Muscle of arm (tissue), 14 donors: ENCODE data around the gene MAMSTR. TPM values are rescaled to one million over a fixed set of nuclear protein-coding genes. Genes with fewer than 3 reads are reported as not detected.
"Not testable (repeated sequence)": the region's sequence is repeated elsewhere in the genome, so short reads cannot be mapped to it uniquely, and the experiment has no call there.

ENCODE experiments used
- DNase-seq: peaks from one replicate; pipeline ENCODE4 v3.0.0-alpha.2; 2013
- long read RNA-seq, 11 donors: transcript quantifications; one replicate each; lab custom pipeline, GENCODE V29; 2026
- polyA plus RNA-seq, 12 donors: library from polyadenylated mRNA; unstranded; fragments of 120-200 nt; gene quantifications; one replicate each; pipeline ENCODE4 v1.2.1, GENCODE V29; 2013; ENCODE audit not compliant: insufficient read length in 12 of 12

MAMSTR gene, protein sequence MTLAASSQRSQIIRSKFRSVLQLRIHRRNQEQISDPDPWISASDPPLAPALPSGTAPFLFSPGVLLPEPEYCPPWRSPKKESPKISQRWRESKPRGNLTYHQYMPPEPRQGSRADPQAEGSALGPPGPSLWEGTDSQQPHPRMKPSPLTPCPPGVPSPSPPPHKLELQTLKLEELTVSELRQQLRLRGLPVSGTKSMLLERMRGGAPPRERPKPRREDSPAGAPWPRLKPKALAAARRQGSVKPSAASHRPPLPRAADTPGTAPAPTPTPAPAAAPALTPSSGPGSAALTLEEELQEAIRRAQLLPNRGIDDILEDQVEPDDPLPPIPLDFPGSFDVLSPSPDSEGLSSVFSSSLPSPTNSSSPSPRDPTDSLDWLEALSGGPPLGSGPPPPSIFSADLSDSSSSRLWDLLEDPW
- polyA plus RNA-seq, result 100 to 1,000 TPM in 5 of 12 donors, 10 to 100 TPM in 6, not detected in 1; 56.7 to 184 (median 98.5) TPM
- long read RNA-seq, donor 1, result 0 reads
- long read RNA-seq, donor 2, transcript MAMSTR-201 (10 exons, 1,837 nt), result major isoform, 6 of 31 reads
- long read RNA-seq, donor 2, partial matches to known transcripts, result 15 of 31 reads
- long read RNA-seq, donor 2, other reads (novel, unspliced or antisense), result 6 of 31 reads
- long read RNA-seq, donor 3, partial matches to known transcripts, result 5 of 9 reads
- long read RNA-seq, donor 3, other reads (novel, unspliced or antisense), result 0 of 9 reads
- long read RNA-seq, donor 4, result 0 reads
- long read RNA-seq, donor 5, transcript MAMSTR-201 (10 exons, 1,837 nt), result major isoform, 6 of 61 reads
- long read RNA-seq, donor 5, partial matches to known transcripts, result 48 of 61 reads
- long read RNA-seq, donor 5, other reads (novel, unspliced or antisense), result 0 of 61 reads
- long read RNA-seq, donor 6, partial matches to known transcripts, result 0 of 8 reads
- long read RNA-seq, donor 6, other reads (novel, unspliced or antisense), result 5 of 8 reads
- long read RNA-seq, donor 7, partial matches to known transcripts, result 8 of 13 reads
- long read RNA-seq, donor 7, other reads (novel, unspliced or antisense), result 0 of 13 reads
- long read RNA-seq, donor 8, partial matches to known transcripts, result 51 of 57 reads
- long read RNA-seq, donor 8, other reads (novel, unspliced or antisense), result 0 of 57 reads
- long read RNA-seq, donor 9, partial matches to known transcripts, result 7 of 10 reads
- long read RNA-seq, donor 9, other reads (novel, unspliced or antisense), result 0 of 10 reads
- long read RNA-seq, donor 10, transcript MAMSTR-201 (10 exons, 1,837 nt), result major isoform, 8 of 42 reads
- long read RNA-seq, donor 10, partial matches to known transcripts, result 28 of 42 reads
- long read RNA-seq, donor 10, other reads (novel, unspliced or antisense), result 6 of 42 reads
- long read RNA-seq, donor 11, transcript MAMSTR-201 (10 exons, 1,837 nt), result major isoform, 6 of 8 reads
- long read RNA-seq, donor 11, partial matches to known transcripts, result 0 of 8 reads
- long read RNA-seq, donor 11, other reads (novel, unspliced or antisense), result 0 of 8 reads

DNA sequence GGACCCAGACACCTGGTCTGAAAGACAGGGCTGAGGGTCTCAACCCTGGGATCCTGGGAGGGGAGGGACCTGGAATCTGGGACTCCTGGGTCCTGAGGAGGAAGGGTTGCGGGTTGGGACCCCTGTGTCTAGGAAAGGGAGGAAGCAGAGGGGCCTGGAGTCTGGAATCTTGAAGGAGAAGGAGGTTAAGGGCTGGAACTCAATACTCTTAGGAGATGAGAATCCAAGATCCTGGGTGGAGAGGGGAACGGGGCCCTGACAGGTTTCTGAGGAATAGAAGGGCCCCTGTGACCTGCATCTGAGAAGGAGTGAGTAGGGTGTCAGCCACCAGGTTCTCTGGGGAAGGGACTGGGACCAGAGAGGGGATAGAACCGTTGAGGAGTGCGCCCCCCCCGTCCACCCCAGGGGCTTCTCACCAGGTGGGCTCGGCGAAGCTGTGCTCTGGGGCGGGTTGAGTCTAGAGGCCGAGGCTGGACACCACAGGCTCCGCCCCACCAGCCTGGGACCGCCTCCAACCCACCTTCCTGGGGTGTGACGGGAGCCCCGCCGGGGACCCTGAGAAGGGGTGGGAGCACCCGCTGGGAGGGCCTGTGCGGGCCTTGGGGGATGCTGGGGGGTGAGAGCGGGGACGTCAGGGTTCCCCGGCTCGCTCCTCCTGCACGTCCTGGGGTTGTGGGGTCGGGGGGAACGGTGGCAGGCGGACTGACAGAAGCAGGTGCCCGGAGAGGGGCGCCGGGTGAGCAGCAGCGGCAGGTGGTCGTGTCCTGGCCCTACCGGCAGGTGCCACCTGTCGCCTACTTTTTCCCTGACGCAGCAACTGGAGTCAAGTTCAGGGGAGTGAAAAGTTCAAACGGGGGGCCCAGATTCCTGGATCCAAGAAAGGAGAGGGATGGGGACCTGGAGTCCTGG lies at the start of gene MAMSTR:
Gene MAMSTR, minus strand, starts transcription at position 463 of the 909 bp plus-strand sequence. CDS start 694 bp downstream, outside the sequence.
- no peak for DNase-seq

DNA sequence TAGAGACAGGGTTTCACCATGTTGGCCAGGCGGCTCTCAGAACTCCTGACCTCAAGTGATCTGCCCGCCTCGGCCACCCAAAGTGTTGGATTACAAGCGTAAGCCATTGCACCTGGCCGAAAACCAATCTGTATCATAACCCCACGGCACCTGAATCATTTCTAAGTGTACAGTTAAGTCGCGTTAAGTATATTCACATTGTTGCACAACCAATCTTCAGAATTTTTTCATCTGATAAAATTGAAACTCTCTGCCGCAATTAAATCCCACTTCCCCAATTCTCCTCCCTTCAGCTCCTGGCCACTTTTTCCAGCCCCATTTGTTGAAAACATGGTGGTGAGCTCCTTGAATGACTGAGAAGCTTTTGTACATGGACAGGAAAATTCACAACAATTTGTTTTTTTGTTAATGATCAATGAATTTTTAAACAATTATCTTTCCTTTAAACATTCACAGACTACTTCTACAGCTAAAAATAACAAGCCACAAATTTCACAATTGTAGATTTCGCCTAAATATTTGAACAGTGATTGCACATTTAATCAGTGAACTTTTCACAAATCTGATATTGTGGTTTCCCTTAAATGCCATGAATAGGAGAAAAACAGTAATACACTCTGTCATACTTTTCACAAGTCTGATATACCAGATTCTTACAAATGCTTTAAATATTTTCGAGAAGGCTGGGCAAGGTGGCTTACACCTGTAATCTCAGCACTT lies 49.6 kb upstream of the MAMSTR start:
- no peak for DNase-seq

GRCh38 chr19:48768171-48768753 lies 48.7 kb upstream of the MAMSTR start:
- DNase-seq, result not testable (repeated sequence)

GRCh38 chr19:48765816-48766215 lies 46.3 kb upstream of the MAMSTR start:
- not testable (repeated sequence) for DNase-seq

DNA sequence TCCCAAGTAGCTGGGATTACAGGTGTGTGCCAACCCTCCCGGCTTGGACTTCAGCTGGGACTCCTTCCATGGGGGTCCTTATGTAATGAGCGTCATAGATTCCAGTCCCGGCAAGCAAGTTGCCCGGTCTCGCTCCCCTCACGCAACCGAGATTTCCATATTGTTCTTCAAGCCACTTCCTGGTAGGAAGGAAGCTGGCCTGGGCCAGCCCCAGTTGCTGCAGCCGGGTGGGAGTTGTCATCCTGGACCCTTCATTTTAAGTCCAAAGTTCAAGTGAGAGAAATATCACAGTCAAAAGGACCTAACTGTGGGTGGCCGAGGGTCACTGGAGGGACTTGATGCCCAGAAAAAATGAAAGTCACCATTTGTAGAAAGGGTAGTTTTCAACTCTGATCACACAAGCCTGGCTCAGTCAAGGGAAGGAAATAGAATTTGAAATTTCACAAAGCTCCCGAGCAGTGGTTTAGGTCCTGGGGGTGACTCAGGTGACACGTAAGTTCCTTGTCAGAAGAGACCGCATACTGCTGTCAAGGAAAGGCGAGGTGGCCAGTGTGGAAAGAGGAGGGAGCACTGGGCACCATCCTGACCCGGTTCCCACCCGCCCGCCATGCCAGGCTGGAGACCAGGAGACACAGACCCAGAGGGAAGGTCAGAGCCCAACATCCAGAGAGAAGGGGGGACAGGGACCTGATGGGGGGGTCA lies 41.1 kb upstream of the MAMSTR start:
- DNase-seq, result no peak

DNA sequence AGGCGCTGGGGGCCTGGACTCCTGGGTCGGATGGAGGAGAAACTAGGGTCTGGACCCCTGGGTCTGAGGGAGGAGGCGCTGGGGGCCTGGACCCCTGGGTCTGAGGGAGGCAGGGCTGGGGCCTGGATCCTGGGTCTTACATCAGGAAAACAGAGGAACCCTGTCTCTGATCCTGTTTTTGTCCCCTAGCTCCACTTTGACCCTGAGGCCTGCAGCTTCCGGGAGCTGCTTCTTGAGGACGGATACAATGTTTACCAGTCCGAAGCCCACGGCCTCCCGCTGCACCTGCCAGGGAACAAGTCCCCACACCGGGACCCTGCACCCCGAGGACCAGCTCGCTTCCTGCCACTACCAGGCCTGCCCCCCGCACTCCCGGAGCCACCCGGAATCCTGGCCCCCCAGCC lies 38.2 kb upstream of the MAMSTR start:
- DNase-seq, result no peak

- no peak for DNase-seq
Observed at GRCh38 chr19:48757089-48757675, 37.7 kb upstream of the MAMSTR start.

DNA sequence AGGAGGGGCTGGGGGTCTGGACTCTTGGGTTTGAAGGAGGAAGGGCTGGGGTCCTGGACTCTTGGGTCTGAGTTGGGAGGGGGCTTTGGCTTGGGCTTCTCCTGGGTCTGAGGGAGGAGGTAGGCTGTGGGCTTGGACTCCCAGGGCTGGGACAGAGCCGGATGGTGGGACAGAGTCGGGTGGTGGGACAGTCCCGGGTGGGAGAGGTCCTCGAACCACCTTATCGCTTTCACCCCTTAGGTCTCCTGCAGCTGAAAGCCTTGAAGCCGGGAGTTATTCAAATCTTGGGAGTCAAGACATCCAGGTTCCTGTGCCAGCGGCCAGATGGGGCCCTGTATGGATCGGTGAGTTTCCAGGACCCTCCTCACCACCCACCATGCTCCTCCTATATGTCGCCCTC lies 37.2 kb upstream of the MAMSTR start:
- no peak for DNase-seq

- no peak for DNase-seq
Observed at GRCh38 chr19:48756212-48756611, 36.7 kb upstream of the MAMSTR start.

GRCh38 chr19:48755787-48756186 lies 36.3 kb upstream of the MAMSTR start:
- DNase-seq, result no peak

DNA sequence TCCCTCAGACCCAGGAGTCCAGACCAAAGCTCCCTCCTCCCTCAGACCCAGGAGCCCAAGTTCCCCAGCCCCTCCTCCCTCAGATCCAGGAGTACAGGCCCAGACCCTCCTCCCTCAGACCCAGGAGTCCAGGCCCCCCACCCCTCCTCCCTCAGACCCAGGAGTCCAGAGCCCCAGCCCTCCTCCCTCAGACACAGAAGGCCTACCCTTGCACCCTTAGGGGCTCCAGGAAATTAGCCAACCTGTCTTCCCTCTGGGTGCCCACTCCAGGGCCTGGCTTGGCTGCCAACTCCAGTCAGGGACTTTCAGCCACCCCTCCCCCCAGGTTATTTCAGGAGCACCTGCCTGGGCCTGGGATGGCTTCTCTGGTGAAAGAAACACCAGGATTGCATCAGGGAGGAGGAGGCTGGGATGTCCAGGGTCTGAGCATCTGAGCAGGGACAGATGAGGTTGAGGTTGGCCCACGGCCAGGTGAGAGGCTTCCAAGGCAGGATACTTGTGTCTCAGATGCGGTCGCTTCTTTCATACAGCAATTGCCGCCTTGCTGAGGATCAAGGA lies 35.6 kb upstream of the MAMSTR start, which contains the start of gene FGF21:
Gene FGF21, plus strand, starts transcription at position 441 of the 558 bp plus-strand sequence. CDS start 713 bp downstream, outside the sequence.
- no peak for DNase-seq

GRCh38 chr19:48752496-48753365 lies 33.2 kb upstream of the MAMSTR start, which contains the start of gene FUT1:
Gene FUT1 (minus strand): TSS chr19:48752641. CDS start chr19:48751281, 1,360 bp downstream.
- no peak for DNase-seq

- DNase-seq, result no peak
Observed at GRCh38 chr19:48751845-48752495, 32.4 kb upstream of the MAMSTR start.

- no peak for DNase-seq
Observed at GRCh38 chr19:48750771-48751504, 31.4 kb upstream of the MAMSTR start.

DNA sequence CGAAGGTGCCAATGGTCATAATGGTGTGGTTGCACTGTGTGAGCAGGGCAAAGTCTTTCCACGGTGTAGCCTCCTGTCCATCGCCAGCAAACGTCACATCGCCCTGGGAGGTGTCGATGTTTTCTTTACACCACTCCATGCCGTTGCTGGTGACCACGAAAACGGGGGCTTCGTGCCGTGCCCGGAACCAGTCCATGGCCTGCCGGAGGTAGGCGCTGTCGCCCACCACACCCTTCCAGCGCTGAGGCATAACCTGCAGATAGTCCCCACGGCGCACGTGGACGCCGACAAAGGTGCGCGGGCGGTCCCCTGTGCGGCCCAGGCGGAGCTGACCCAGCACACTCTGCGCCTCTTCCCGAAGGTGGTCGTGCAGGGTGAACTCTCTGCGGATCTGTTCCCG lies 30.8 kb upstream of the MAMSTR start:
- no peak for DNase-seq
